Vagina (tissue), 2 donors: ENCODE measurements around the gene WDFY2. TPM values are rescaled to one million over a fixed set of nuclear protein-coding genes. Genes with fewer than 3 reads are reported as not detected.

Source experiments
- DNase-seq, 2 donors: peaks; one replicate each; pipeline ENCODE4 v3.0.0-alpha.2; 2017; ENCODE audit errors: extremely low spot score in 2 of 2
- H3K27ac ChIP-seq: fragments of 200-600 bp; sonication (generic); one replicate; pipeline ENCODE4 v1.5.1; 2019
- H3K27me3 ChIP-seq: fragments of 200-600 bp; sonication (generic); one replicate; pipeline ENCODE4 v1.5.1; 2019
- H3K36me3 ChIP-seq, 2 donors: fragments of 200-600 bp; sonication (generic); one replicate each; pipeline ENCODE4 v1.5.1; 2017 to 2019
- H3K4me1 ChIP-seq: fragments of 200-600 bp; sonication (generic); one replicate; pipeline ENCODE4 v1.5.1; 2019
- H3K4me3 ChIP-seq, 2 donors: fragments of 200-600 bp; sonication (generic); 1 replicate in 1 of 2; 2 replicates in 1 of 2; pipeline ENCODE4 v1.5.1; 2016 to 2019
- H3K9me3 ChIP-seq: fragments of 200-600 bp; sonication (generic); one replicate; pipeline ENCODE4 v1.5.1; 2019
- POLR2A ChIP-seq, 2 donors: fragments of 450-650 bp; IDR thresholded peaks; one replicate each; pipeline ENCODE4 v1.6.1; 2017; ENCODE audit warnings: antibody characterized with exemption in 2 of 2, mild to moderate bottlenecking in 2 of 2, moderate library complexity in 2 of 2
- POLR2AphosphoS5 ChIP-seq, 2 donors: sonication (generic); formaldehyde crosslinking; IDR thresholded peaks; one replicate each; pipeline ENCODE4 v1.9.0; 2017; ENCODE audit warnings: antibody characterized with exemption in 2 of 2, mild to moderate bottlenecking in 2 of 2, low read depth in 1 of 2; ENCODE audit not compliant: insufficient read depth in 1 of 2
- intact Hi-C: fragments of 100-400 bp; cut with DNase I; formaldehyde crosslinking; loops from one replicate; pipeline ENCODE4 v1.15.1; 2023
- total RNA-seq: library from RNA; depleted of rRNA; stranded (reverse); fragments of >200 nt; gene quantifications from one replicate; pipeline ENCODE4 v1.2.3, GENCODE V29; 2016
- TF ChIP-seq, protein P1 (sequence below), 3 experiments: fragments of 450-650 bp in 2 of 3; fragments of 200-600 bp in 1 of 3; sonication (generic) in 1 of 3; IDR thresholded peaks; one replicate each; pipeline ENCODE4 v1.5.1; 2017 to 2019; ENCODE audit warnings: antibody characterized with exemption in 3 of 3, mild to moderate bottlenecking in 2 of 3, moderate library complexity in 2 of 3

Gene WDFY2
- total RNA-seq, 1 donor from 2014 or later: 26.3 TPM

DNA sequence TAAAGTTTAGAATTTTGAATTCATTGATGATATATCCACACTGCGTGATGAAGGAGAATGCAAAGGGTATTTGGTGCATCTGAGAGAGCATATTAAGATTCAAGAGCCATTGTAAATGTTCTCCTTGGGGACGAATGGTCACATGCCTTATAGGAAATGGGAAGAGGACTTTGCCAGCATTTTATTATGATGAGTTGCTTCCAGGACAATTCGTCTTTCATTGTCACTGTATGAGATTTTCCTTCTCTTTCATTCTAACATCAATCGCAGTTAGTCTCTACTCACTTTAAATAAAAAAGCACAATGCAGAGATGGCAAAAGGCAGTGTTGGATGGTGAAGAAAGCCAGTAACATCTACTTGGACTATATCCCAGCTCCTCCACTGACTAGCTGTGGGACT lies 21.4 kb downstream of the WDFY2 start:
- Histone ChIP-seq H3K36me3 (no peaks in the 10 kb centered on the region), H3K27me3 (no peaks in the 10 kb centered on the region), H3K4me3 (no peak overlapping the region), H3K4me1 (no peaks in the 10 kb centered on the region), H3K27ac (no peak overlapping the region), H3K9me3 (no peaks in the 10 kb centered on the region)
- no peak for DNase-seq
- intact Hi-C loops: no loop called here
- TF ChIP-seq, protein P1, sequence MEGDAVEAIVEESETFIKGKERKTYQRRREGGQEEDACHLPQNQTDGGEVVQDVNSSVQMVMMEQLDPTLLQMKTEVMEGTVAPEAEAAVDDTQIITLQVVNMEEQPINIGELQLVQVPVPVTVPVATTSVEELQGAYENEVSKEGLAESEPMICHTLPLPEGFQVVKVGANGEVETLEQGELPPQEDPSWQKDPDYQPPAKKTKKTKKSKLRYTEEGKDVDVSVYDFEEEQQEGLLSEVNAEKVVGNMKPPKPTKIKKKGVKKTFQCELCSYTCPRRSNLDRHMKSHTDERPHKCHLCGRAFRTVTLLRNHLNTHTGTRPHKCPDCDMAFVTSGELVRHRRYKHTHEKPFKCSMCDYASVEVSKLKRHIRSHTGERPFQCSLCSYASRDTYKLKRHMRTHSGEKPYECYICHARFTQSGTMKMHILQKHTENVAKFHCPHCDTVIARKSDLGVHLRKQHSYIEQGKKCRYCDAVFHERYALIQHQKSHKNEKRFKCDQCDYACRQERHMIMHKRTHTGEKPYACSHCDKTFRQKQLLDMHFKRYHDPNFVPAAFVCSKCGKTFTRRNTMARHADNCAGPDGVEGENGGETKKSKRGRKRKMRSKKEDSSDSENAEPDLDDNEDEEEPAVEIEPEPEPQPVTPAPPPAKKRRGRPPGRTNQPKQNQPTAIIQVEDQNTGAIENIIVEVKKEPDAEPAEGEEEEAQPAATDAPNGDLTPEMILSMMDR (IDR thresholded peaks at IDR 0.05): no peak
- TF ChIP-seq POLR2AphosphoS5 (IDR thresholded peaks at IDR 0.05; ENCODE audit: insufficient read depth in 1 of 2, low read depth in 1 of 2) (no peak), POLR2A (IDR thresholded peaks at IDR 0.05) (no peak)

DNA sequence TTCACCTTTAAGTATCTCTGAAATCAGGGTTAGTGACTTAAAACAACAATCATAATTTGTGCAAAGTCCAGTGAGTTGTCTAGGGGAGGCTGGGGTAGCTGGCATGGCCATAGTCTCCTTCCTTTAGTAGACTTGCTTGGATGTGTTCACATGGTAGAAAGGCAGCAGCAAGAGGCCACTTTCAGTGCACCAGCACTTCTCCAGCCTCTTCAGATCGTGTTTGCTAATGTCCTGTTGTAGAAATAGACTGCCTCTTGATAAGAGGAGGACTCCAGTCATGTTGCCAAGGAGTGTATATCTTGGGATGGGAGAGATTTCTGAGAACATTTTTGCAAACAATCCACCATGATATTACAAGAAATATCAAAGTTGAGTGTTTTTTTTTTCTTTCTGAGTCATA lies 22.9 kb downstream of the WDFY2 start:
- Histone ChIP-seq H3K9me3 (no peaks in the 10 kb centered on the region), H3K27ac (no peak overlapping the region), H3K4me3 (no peak overlapping the region), H3K27me3 (no peaks in the 10 kb centered on the region), H3K4me1 (no peaks in the 10 kb centered on the region), H3K36me3 (no peaks in the 10 kb centered on the region)
- TF ChIP-seq POLR2A (IDR thresholded peaks at IDR 0.05): no peak
- TF ChIP-seq, protein P1 (IDR thresholded peaks at IDR 0.05): no peak
- TF ChIP-seq POLR2AphosphoS5 (IDR thresholded peaks at IDR 0.05; ENCODE audit: insufficient read depth in 1 of 2, low read depth in 1 of 2): no peak
- intact Hi-C loops: no loop called here
- no peak for DNase-seq

DNA sequence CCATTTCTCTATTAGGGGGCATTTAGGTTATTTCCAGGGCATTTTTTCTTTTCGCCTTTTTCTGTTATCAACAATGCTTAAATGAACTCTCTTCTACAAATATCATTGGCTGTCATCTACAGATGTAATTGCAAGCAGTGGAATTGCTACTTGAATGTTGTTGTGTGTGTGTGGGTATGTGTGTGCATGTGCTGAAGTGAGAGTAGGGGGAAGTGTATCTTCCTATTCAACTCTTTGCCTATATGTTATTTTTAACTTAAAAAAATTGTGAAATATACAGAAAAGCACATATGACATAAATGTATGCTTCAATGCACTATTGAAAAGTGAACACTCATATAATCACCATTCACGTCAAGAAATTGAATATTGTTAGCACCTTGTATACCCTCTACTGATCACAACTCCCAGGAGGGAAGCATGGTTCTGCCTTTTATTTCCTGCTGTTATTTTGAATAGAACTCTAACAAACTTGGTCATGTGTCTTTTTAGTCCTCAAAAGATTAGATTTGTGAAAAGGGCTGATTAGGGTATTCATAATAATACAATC lies 24.7 kb downstream of the WDFY2 start:
- Histone ChIP-seq H3K4me3 (no peak overlapping the region), H3K27me3 (no peaks in the 10 kb centered on the region), H3K9me3 (no peaks in the 10 kb centered on the region), H3K4me1 (no peaks in the 10 kb centered on the region), H3K27ac (no peak overlapping the region), H3K36me3 (no peaks in the 10 kb centered on the region)
- intact Hi-C loops: no loop called here
- no peak for DNase-seq
- TF ChIP-seq POLR2A (IDR thresholded peaks at IDR 0.05) (no peak), POLR2AphosphoS5 (IDR thresholded peaks at IDR 0.05; ENCODE audit: insufficient read depth in 1 of 2, low read depth in 1 of 2) (no peak)
- TF ChIP-seq, protein P1 (IDR thresholded peaks at IDR 0.05): no peak

DNA sequence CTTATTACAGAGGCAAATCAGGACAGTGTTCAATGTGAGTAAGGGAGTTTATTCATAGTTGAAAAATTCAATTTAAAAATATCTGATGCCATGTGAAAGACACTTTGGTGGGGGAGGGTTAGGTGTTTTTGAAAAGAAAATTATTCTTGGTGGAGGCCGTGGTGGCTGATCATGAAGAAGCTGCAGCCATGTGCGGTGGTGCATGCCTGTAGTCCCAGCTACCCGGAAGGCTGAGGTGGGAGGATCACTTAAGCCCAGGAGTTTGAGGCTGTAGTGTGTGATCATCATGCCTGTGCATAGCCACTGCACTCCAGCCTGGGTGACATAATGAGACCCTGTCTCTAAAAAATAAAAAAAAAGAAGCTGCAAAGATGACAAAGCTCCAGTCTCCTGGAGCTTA lies 28.6 kb downstream of the WDFY2 start:
- intact Hi-C loops: no loop called here
- TF ChIP-seq POLR2A (IDR thresholded peaks at IDR 0.05) (no peak), POLR2AphosphoS5 (IDR thresholded peaks at IDR 0.05; ENCODE audit: insufficient read depth in 1 of 2, low read depth in 1 of 2) (no peak)
- TF ChIP-seq, protein P1 (IDR thresholded peaks at IDR 0.05): no peak
- Histone ChIP-seq H3K27me3 (no peaks in the 10 kb centered on the region), H3K36me3 (no peaks in the 10 kb centered on the region), H3K4me3 (no peak overlapping the region), H3K27ac (no peak overlapping the region), H3K4me1 (peaks cover 6% of the 10 kb centered on the region), H3K9me3 (no peaks in the 10 kb centered on the region)
- no peak for DNase-seq

DNA sequence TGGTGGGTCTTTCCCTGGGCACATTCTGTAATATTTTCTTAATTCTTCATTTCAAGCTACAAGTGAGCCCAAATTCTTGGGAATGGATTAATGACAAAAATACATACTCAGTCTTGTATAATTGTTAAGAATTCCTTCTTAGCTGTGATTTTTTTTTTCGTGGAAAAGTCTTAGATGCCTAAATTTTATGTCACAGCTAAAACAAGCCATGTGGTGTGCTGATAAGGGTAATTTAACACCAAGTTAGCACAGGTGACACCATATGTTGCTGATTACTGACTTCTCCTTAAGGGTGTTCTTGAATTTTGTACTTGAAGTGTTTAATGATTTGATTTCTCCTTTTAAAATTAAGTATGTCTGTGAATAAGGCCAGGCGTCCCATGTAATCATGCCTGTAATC lies 29.3 kb downstream of the WDFY2 start:
- DNase-seq: no peak
- H3K27ac ChIP-seq: no peak overlapping the region
- H3K27me3 ChIP-seq: no peaks in the 10 kb centered on the region
- intact Hi-C loops: no loop called here
- H3K36me3 ChIP-seq: no peaks in the 10 kb centered on the region
- H3K4me1 ChIP-seq: peaks cover 9% of the 10 kb centered on the region
- H3K9me3 ChIP-seq: no peaks in the 10 kb centered on the region
- H3K4me3 ChIP-seq: no peak overlapping the region
- TF ChIP-seq, protein P1 (IDR thresholded peaks at IDR 0.05): no peak
- no peak for TF ChIP-seq POLR2AphosphoS5 (IDR thresholded peaks at IDR 0.05; ENCODE audit: insufficient read depth in 1 of 2, low read depth in 1 of 2)
- TF ChIP-seq POLR2A (IDR thresholded peaks at IDR 0.05): no peak
